Hepatocyte (in vitro differentiated cells): ENCODE measurements around the gene HNF1B. TPM values are rescaled to one million over a fixed set of nuclear protein-coding genes. Genes with fewer than 3 reads are reported as not detected.

Source experiments
- DNase-seq: peaks from one replicate; pipeline ENCODE4 v3.0.0-alpha.2; 2016; ENCODE audit warnings: low spot score
- H2AFZ ChIP-seq: fragments of 200-600 bp; sonication (generic); 2 replicates; pipeline ENCODE4 v1.6.0; 2016; ENCODE audit warnings: antibody characterized with exemption, mild to moderate bottlenecking
- H3K27ac ChIP-seq: fragments of 200-600 bp; sonication (generic); 2 replicates; pipeline ENCODE4 v1.5.1; 2016; ENCODE audit warnings: mild to moderate bottlenecking
- H3K27me3 ChIP-seq: fragments of 200-600 bp; sonication (generic); 2 replicates; pipeline ENCODE4 v1.6.1; 2016
- H3K36me3 ChIP-seq: fragments of 200-600 bp; sonication (generic); replicated peaks from 2 replicates; pipeline ENCODE4 v1.5.1; 2016; ENCODE audit warnings: low read depth; ENCODE audit not compliant: insufficient read depth
- H3K4me1 ChIP-seq: fragments of 200-600 bp; sonication (generic); 2 replicates; pipeline ENCODE4 v1.5.1; 2016; ENCODE audit warnings: mild to moderate bottlenecking, moderate library complexity; ENCODE audit not compliant: insufficient read depth
- H3K4me2 ChIP-seq: fragments of 200-600 bp; sonication (generic); 2 replicates; pipeline ENCODE4 v1.6.0; 2016
- H3K4me3 ChIP-seq: fragments of 200-600 bp; sonication (generic); 2 replicates; pipeline ENCODE4 v1.5.1; 2016; ENCODE audit warnings: mild to moderate bottlenecking
- H3K79me2 ChIP-seq: fragments of 200-600 bp; sonication (generic); 2 replicates; pipeline ENCODE4 v1.6.0; 2017; ENCODE audit warnings: mild to moderate bottlenecking
- H3K9me2 ChIP-seq: fragments of 200-600 bp; sonication (generic); replicated peaks from 2 replicates; pipeline ENCODE4 v1.6.0; 2017; ENCODE audit warnings: mild to moderate bottlenecking; ENCODE audit not compliant: insufficient read depth
- H3K9me3 ChIP-seq: fragments of 200-600 bp; sonication (generic); 2 replicates; pipeline ENCODE4 v1.5.1; 2016; ENCODE audit warnings: low read depth, mild to moderate bottlenecking
- H4K20me1 ChIP-seq: fragments of 200-600 bp; sonication (generic); 2 replicates; pipeline ENCODE4 v1.6.0; 2016; ENCODE audit warnings: mild to moderate bottlenecking; ENCODE audit not compliant: insufficient read depth, poor library complexity, severe bottlenecking
- EZH2 ChIP-seq: fragments of 200-600 bp; sonication (generic); IDR thresholded peaks from 2 replicates; pipeline ENCODE4 v1.6.1; 2016; ENCODE audit warnings: antibody characterized with exemption, mild to moderate bottlenecking, borderline replicate concordance
- EZH2phosphoT487 ChIP-seq: fragments of 200-600 bp; sonication (generic); IDR thresholded peaks from one replicate; pipeline ENCODE4 v1.6.1; 2018; ENCODE audit warnings: antibody characterized with exemption, mild to moderate bottlenecking, low read depth, moderate library complexity; ENCODE audit not compliant: unreplicated experiment, severe bottlenecking
- WGBS: methylation state at CpG from one replicate; pipeline ENCODE4 v1.1.6; 2016; ENCODE audit warnings: low lambda C conversion rate; ENCODE audit errors: missing lambda C conversion rate; 5-methylcytosine and 5-hydroxymethylcytosine counted together
- polyA plus RNA-seq: library from polyadenylated mRNA; unstranded; fragments of >200 nt; fragmentation: Nextera tagmentation; extraction: Ambion mirVana; gene quantifications from 2 replicates; pipeline ENCODE4 v1.2.1, GENCODE V29; 2016
- total RNA-seq: library from RNA; depleted of rRNA; stranded (reverse); fragments of >200 nt; gene quantifications from 2 replicates; pipeline ENCODE4 v1.2.3, GENCODE V29; 2014
- TF ChIP-seq, protein P1 (sequence below): fragments of 200-600 bp; sonication (generic); IDR thresholded peaks from 2 replicates; pipeline ENCODE4 v1.5.1; 2016; ENCODE audit warnings: antibody characterized with exemption, mild to moderate bottlenecking; ENCODE audit not compliant: poor library complexity

Gene HNF1B
- total and polyA plus RNA-seq, 2 experiments from 2014 or later, result 8.8 to 18.2 TPM

- Histone ChIP-seq H3K4me1 (peaks cover 32% of the 10 kb centered on the region), H3K4me3 (no peak overlapping the region), H3K4me2 (peak overlapping the region; percentile 9), H4K20me1 (no peaks in the 10 kb centered on the region), H2AFZ (no peak overlapping the region), H3K79me2 (peaks cover 8% of the 10 kb centered on the region), H3K27ac (peak overlapping the region; percentile 86), H3K27me3 (no peaks in the 10 kb centered on the region), H3K9me3 (no peaks in the 10 kb centered on the region), H3K9me2 (no peaks in the 10 kb centered on the region), H3K36me3 (no peaks in the 10 kb centered on the region)
- TF ChIP-seq EZH2 (no peak), EZH2phosphoT487 (no peak)
- TF ChIP-seq, protein P1, sequence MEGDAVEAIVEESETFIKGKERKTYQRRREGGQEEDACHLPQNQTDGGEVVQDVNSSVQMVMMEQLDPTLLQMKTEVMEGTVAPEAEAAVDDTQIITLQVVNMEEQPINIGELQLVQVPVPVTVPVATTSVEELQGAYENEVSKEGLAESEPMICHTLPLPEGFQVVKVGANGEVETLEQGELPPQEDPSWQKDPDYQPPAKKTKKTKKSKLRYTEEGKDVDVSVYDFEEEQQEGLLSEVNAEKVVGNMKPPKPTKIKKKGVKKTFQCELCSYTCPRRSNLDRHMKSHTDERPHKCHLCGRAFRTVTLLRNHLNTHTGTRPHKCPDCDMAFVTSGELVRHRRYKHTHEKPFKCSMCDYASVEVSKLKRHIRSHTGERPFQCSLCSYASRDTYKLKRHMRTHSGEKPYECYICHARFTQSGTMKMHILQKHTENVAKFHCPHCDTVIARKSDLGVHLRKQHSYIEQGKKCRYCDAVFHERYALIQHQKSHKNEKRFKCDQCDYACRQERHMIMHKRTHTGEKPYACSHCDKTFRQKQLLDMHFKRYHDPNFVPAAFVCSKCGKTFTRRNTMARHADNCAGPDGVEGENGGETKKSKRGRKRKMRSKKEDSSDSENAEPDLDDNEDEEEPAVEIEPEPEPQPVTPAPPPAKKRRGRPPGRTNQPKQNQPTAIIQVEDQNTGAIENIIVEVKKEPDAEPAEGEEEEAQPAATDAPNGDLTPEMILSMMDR, result no peak
- DNase-seq, result peak; percentile 50
- WGBS, result 63% methylated on average over 6 of the region's 6 CpGs
Measured at GRCh38 chr17:37713028-37713431, 31.8 kb downstream of the HNF1B start.

- H3K79me2 ChIP-seq, result peaks cover 8% of the 10 kb centered on the region
- no peaks in the 10 kb centered on the region for H3K9me3 ChIP-seq
- no peak for DNase-seq
- H2AFZ ChIP-seq, result no peak overlapping the region
- no peak overlapping the region for H3K4me2 ChIP-seq
- peaks cover 23% of the 10 kb centered on the region for H3K4me1 ChIP-seq
- H3K4me3 ChIP-seq, result no peak overlapping the region
- TF ChIP-seq EZH2phosphoT487, result no peak
- no peak for TF ChIP-seq EZH2
- TF ChIP-seq, protein P1, result no peak
- no peaks in the 10 kb centered on the region for H4K20me1 ChIP-seq
- WGBS, result 81% methylated on average over 6 of the region's 6 CpGs
- no peaks in the 10 kb centered on the region for H3K9me2 ChIP-seq
- H3K27me3 ChIP-seq, result no peaks in the 10 kb centered on the region
- H3K27ac ChIP-seq, result peak overlapping the region; percentile 86
- no peaks in the 10 kb centered on the region for H3K36me3 ChIP-seq
Measured at GRCh38 chr17:37711113-37711512, 33.7 kb downstream of the HNF1B start.

DNA sequence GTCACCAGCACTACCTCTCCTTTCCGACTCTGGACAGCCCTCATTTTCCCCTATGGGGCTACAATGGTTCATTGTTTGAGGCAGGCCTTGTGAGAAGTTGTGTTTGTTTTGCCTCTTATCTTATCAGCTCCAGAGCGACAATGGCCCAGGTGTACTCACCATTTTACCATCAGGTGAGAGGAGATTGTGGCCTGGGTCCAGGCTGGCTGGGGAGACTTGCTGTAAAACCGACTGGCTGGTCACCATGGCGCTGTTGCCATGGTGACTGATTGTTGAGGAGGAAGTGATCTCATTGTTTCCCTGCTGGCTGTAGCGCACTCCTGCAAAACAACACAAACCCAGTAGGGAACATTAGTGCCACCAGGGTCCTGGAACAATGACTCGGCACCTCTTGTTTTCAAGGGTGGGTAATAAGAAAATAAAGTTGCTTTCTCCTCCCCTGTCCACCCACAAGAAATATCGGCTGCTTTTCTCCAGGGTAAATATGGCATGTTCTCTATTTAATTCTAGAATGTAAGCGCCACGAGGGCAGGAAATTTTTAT, 34.4 kb downstream of the HNF1B start:
- no peak overlapping the region for H3K4me2 ChIP-seq
- no peaks in the 10 kb centered on the region for H4K20me1 ChIP-seq
- no peak overlapping the region for H2AFZ ChIP-seq
- peaks cover 23% of the 10 kb centered on the region for H3K4me1 ChIP-seq
- DNase-seq, result peak; percentile 96
- 43% methylated on average over 9 of the region's 9 CpGs for WGBS
- H3K79me2 ChIP-seq, result peaks cover 8% of the 10 kb centered on the region
- H3K4me3 ChIP-seq, result no peak overlapping the region
- no peaks in the 10 kb centered on the region for H3K36me3 ChIP-seq
- no peaks in the 10 kb centered on the region for H3K9me2 ChIP-seq
- peak overlapping the region; percentile 99 for H3K27ac ChIP-seq
- TF ChIP-seq EZH2phosphoT487, result no peak
- TF ChIP-seq, protein P1, result no peak
- no peak for TF ChIP-seq EZH2
- H3K9me3 ChIP-seq, result no peaks in the 10 kb centered on the region
- H3K27me3 ChIP-seq, result no peaks in the 10 kb centered on the region
